H1 (cell line): ENCODE data around the gene KCNQ1. TPM values are rescaled to one million over a fixed set of nuclear protein-coding genes. Genes with fewer than 3 reads are reported as not detected.

Source experiments
- CTCF ChIA-PET: fragments of 300-600 bp; sonication (Branson Sonifier 250); formaldehyde crosslinking; loops from one replicate; lab custom pipeline; 2021; ENCODE audit not compliant: partially characterized antibody; lab: Charles Lee
- POLR2A ChIA-PET: fragments of 300-600 bp; sonication (Branson Sonifier 250); formaldehyde crosslinking; loops from one replicate; lab custom pipeline; 2021; ENCODE audit warnings: inconsistent platforms; ENCODE audit not compliant: partially characterized antibody; lab: Charles Lee
- DNase-seq, 2 experiments: peaks; one replicate each; pipeline versions ENCODE4 v3.0.0 to v3.0.0-alpha.2; 2010 to 2022; ENCODE audit warnings: low spot score in 2 of 2, low read depth in 1 of 2, mixed read lengths in 1 of 2
- FAIRE-seq: peaks from 2 replicates; lab custom pipeline; 2011; peaks lifted over from hg19 to GRCh38; lab: Jason Lieb, UNC
- H2AFZ ChIP-seq: 2 replicates; pipeline ENCODE4 v1.8.1; 2012; ENCODE audit warnings: low read length, inconsistent platforms
- H2AK5ac ChIP-seq: 2 replicates; pipeline ENCODE4 v1.6.1; 2013; ENCODE audit warnings: low read depth, low read length
- H2BK120ac ChIP-seq: replicated peaks from 2 replicates; pipeline ENCODE3; 2013; ENCODE audit warnings: low read depth, low read length, inconsistent platforms
- H2BK12ac ChIP-seq: 2 replicates; pipeline ENCODE4 v1.6.1; 2013; ENCODE audit warnings: low read depth, low read length
- H2BK15ac ChIP-seq: 2 replicates; pipeline ENCODE4 v1.6.1; 2013; ENCODE audit warnings: low read length
- H2BK20ac ChIP-seq: 2 replicates; pipeline ENCODE4 v1.6.1; 2013; ENCODE audit warnings: low read length
- H2BK5ac ChIP-seq: 2 replicates; pipeline ENCODE4 v1.6.1; 2013; ENCODE audit warnings: low read depth, low read length
- H3K14ac ChIP-seq: 2 replicates; pipeline ENCODE4 v1.6.1; 2013; ENCODE audit warnings: inconsistent platforms; ENCODE audit not compliant: insufficient read length
- H3K18ac ChIP-seq: 2 replicates; pipeline ENCODE4 v1.6.1; 2013; ENCODE audit warnings: low read length; ENCODE audit errors: extremely low read depth
- H3K23ac ChIP-seq: 2 replicates; pipeline ENCODE4 v1.6.1; 2013; ENCODE audit warnings: inconsistent platforms; ENCODE audit not compliant: insufficient read length
- H3K23me2 ChIP-seq: 2 replicates; pipeline ENCODE4 v1.6.1; 2013; ENCODE audit warnings: low read depth, low read length
- H3K27ac ChIP-seq: 2 replicates; pipeline ENCODE4 v1.6.1; 2011; ENCODE audit warnings: low read depth, low read length, inconsistent platforms
- H3K27me3 ChIP-seq, 4 experiments: replicated peaks in 1 of 4; 1 replicate in 1 of 4; 2 replicates in 3 of 4; pipeline versions ENCODE4 v1.6.1 to v1.8.1; 2011 to 2013; ENCODE audit warnings: low read length in 3 of 4, mild to moderate bottlenecking in 3 of 4, inconsistent platforms in 2 of 4, mixed read lengths in 2 of 4, moderate library complexity in 1 of 4; ENCODE audit not compliant: control insufficient read depth in 3 of 4, insufficient read depth in 3 of 4; ENCODE audit errors: extremely low read depth in 1 of 4
- H3K36me3 ChIP-seq, 4 experiments: 2 replicates each; pipeline versions ENCODE4 v1.6.1 to v1.8.1; 2011 to 2013; ENCODE audit warnings: mild to moderate bottlenecking in 4 of 4, low read length in 3 of 4, moderate library complexity in 2 of 4, control low read depth in 1 of 4, inconsistent platforms in 1 of 4; ENCODE audit not compliant: insufficient read depth in 4 of 4, control insufficient read depth in 2 of 4
- H3K4ac ChIP-seq: replicated peaks from 2 replicates; pipeline ENCODE3; 2013; ENCODE audit warnings: low read length, low read depth, mixed read lengths, inconsistent platforms; ENCODE audit not compliant: insufficient read length
- H3K4me1 ChIP-seq, 4 experiments: replicated peaks in 1 of 4; 1 replicate in 1 of 4; 2 replicates in 3 of 4; pipeline versions ENCODE4 v1.6.1 to v1.8.1; 2011 to 2013; ENCODE audit warnings: low read length in 3 of 4, inconsistent platforms in 2 of 4, mixed read lengths in 1 of 4; ENCODE audit not compliant: insufficient read depth in 4 of 4, control insufficient read depth in 3 of 4
- H3K4me2 ChIP-seq, 2 experiments: 2 replicates each; pipeline versions ENCODE4 v1.6.1 to v1.8.1; 2011 to 2013; ENCODE audit warnings: low read depth in 2 of 2, low read length in 2 of 2, control low read depth in 1 of 2, inconsistent platforms in 1 of 2, mild to moderate bottlenecking in 1 of 2; ENCODE audit not compliant: insufficient read depth in 1 of 2
- H3K4me3 ChIP-seq, 4 experiments: fragments of 200-600, 300-600 bp in 1 of 4; sonication (generic), shearing (Covaris generic), sonication (Bioruptor Twin) in 1 of 4; 2 replicates each; pipeline versions ENCODE4 v1.5.1 to v1.8.1; 2011 to 2016; ENCODE audit warnings: low read length in 4 of 4, low read depth in 3 of 4, control low read depth in 2 of 4, inconsistent platforms in 2 of 4, mild to moderate bottlenecking in 2 of 4, mixed read lengths in 1 of 4, moderate library complexity in 1 of 4; ENCODE audit not compliant: insufficient read depth in 2 of 4; ENCODE audit errors: extremely low read depth in 1 of 4
- H3K56ac ChIP-seq: replicated peaks from 2 replicates; pipeline ENCODE3; 2013; ENCODE audit warnings: low read depth, mild to moderate bottlenecking, mixed read lengths, low read length, inconsistent platforms; ENCODE audit not compliant: insufficient read length
- H3K79me1 ChIP-seq: 2 replicates; pipeline ENCODE4 v1.6.1; 2013; ENCODE audit warnings: low read depth, low read length, control low read depth
- H3K79me2 ChIP-seq, 2 experiments: 2 replicates each; pipeline versions ENCODE4 v1.6.1 to v1.8.1; 2012 to 2013; ENCODE audit warnings: low read length in 2 of 2, mild to moderate bottlenecking in 2 of 2, inconsistent platforms in 1 of 2; ENCODE audit not compliant: insufficient read depth in 2 of 2, control insufficient read depth in 1 of 2
- H3K9ac ChIP-seq, 4 experiments: replicated peaks in 1 of 4; 1 replicate in 1 of 4; 2 replicates in 3 of 4; pipeline versions ENCODE4 v1.6.1 to v1.8.1; 2011 to 2013; ENCODE audit warnings: low read depth in 3 of 4, low read length in 3 of 4, control low read depth in 2 of 4, mild to moderate bottlenecking in 2 of 4, moderate library complexity in 2 of 4, inconsistent platforms in 1 of 4; ENCODE audit errors: extremely low read depth in 1 of 4
- H3K9me3 ChIP-seq, 2 experiments: 2 replicates each; pipeline versions ENCODE4 v1.6.1 to v1.8.1; 2012 to 2013; ENCODE audit warnings: mild to moderate bottlenecking in 2 of 2, moderate library complexity in 2 of 2, control low read depth in 1 of 2, inconsistent platforms in 1 of 2, low read depth in 1 of 2, low read length in 1 of 2, mixed read lengths in 1 of 2; ENCODE audit not compliant: insufficient read depth in 2 of 2
- H4K20me1 ChIP-seq, 2 experiments: replicated peaks in 1 of 2; 2 replicates each; pipeline versions ENCODE3 to v1.8.1; 2011 to 2013; ENCODE audit warnings: inconsistent platforms in 2 of 2, low read length in 2 of 2, mild to moderate bottlenecking in 1 of 2; ENCODE audit not compliant: insufficient read depth in 2 of 2, control insufficient read depth in 1 of 2
- H4K5ac ChIP-seq: 2 replicates; pipeline ENCODE4 v1.6.1; 2013; ENCODE audit warnings: low read length, low read depth, mixed read lengths, inconsistent platforms; ENCODE audit not compliant: insufficient read length
- H4K8ac ChIP-seq: 2 replicates; pipeline ENCODE4 v1.8.0; 2013; ENCODE audit warnings: mild to moderate bottlenecking, moderate library complexity, low read length, inconsistent platforms; ENCODE audit not compliant: insufficient read depth; ENCODE audit errors: extremely low read depth
- H4K91ac ChIP-seq: replicated peaks from 2 replicates; pipeline ENCODE3; 2013; ENCODE audit warnings: low read length, mixed read lengths, inconsistent platforms; ENCODE audit not compliant: insufficient read length
- JUND ChIP-seq: IDR thresholded peaks from 2 replicates; pipeline ENCODE4 v1.6.1; 2011; ENCODE audit warnings: mild to moderate bottlenecking, improper control_type of control experiment, low read length
- WGBS, 2 experiments: shearing (Covaris generic) in 1 of 2; methylation state at CpG; one replicate each; pipeline versions ENCODE4 v1.1.6 to v1.1.7; 2013 to 2015; ENCODE audit warnings: low lambda C conversion rate in 2 of 2, mixed read lengths in 2 of 2, inconsistent platforms in 1 of 2, low coverage in 1 of 2, missing lambda C conversion rate in 1 of 2; ENCODE audit not compliant: insufficient replicate concordance in 2 of 2, insufficient coverage in 1 of 2, insufficient read length in 1 of 2; ENCODE audit errors: extremely low coverage in 1 of 2, missing lambda C conversion rate in 1 of 2; 5-methylcytosine and 5-hydroxymethylcytosine counted together
- polyA plus RNA-seq, 7 experiments: library from polyadenylated mRNA; depleted of rRNA in 3 of 7; stranded (reverse) in 5 of 7; unstranded in 2 of 7; fragments of >200 nt in 5 of 7; fragments of 200-250 nt in 2 of 7; gene quantifications; 1 replicate in 5 of 7; 2 replicates in 1 of 7; 4 replicates in 1 of 7; pipeline versions ENCODE4 v1.2.1 to v1.2.3, GENCODE V29; 2011 to 2013; ENCODE audit warnings: missing spikeins in 2 of 7, mixed read lengths in 2 of 7
- total RNA-seq: library from RNA; stranded (reverse); fragmentation: NEBNext Ultra II Directional; extraction: Animal tissue kit (Norgen Biotek cat#: 25700); gene quantifications from 2 replicates; pipeline ENCODE4 v1.2.1, GENCODE V29; 2021

KCNQ1 gene
- total and polyA plus RNA-seq, 2 of the 8 experiments (the other 6 are each of a cell fraction or from before 2014, with no cell fraction given), result 1.9 to 2.0 TPM

DNA sequence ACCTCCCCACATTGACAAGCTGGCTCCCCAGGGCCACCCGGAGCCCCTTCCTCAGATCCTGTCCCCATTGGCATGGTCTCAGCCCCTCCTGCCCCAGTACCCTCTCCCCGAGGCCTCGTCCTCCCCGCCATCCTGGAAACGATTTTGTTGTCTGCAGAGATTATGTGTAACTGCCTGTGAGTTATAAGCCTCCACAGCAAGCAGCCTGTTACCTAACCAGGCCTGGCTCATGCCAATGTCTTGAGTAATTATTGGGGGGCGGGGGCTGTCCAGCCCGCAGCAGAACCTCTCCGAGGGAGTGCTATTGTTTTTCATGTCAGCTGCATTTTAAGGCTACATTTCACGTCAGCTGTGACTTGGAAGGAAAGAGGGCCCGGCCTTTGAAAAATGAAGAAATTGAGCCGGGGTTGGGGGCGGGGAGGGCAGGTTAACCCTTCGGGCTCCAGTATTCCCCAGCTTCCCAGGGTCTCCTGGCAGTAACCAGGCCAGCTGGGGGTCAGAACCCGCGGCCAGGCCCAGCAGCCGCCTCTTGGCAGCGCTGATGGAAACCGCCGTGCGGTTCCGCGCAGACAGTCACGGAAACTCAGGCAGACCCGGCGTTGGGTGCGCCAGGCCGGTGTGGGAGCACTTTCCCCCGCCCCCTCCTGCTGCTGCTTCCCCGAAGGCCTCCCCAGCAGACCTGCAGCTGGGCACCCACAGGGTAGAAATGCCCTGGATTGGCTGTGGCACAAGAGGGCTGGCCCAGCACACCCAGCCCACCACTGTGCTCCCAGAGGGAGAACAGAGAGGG, 381.3 kb downstream of the KCNQ1 start:
- H3K23me2 ChIP-seq, result no peaks in the 10 kb centered on the region
- H3K14ac ChIP-seq, result no peak overlapping the region
- H3K27me3 ChIP-seq, result peaks cover 0 to 31% (median 18%) of the 10 kb centered on the region in 4 experiments; a peak in 6 of 7 replicates
- H3K9ac ChIP-seq, result no peak overlapping the region
- H2AFZ ChIP-seq, result no peak overlapping the region
- H4K5ac ChIP-seq, result no peak overlapping the region
- no peaks in the 10 kb centered on the region for H3K36me3 ChIP-seq
- H3K23ac ChIP-seq, result no peak overlapping the region
- DNase-seq (peak in 1 of 2 experiments; percentile 31), FAIRE-seq (no peak)
- H3K79me1 ChIP-seq, result no peaks in the 10 kb centered on the region
- H3K4me2 ChIP-seq, result peak overlapping the region in 1 of 2 experiments; percentile 35; a peak in 2 of 4 replicates
- H3K18ac ChIP-seq, result peak overlapping the region; percentile 71; the same call in 1 of the 2 replicates
- H3K9me3 ChIP-seq, result peaks cover 9 to 10% of the 10 kb centered on the region in 2 experiments
- 47% methylated on average over 27 of the region's 29 CpGs; no CpG with 5 or more reads in 1 of the 2 experiments for WGBS, 2 experiments
- ChIA-PET CTCF (interaction anchor here (0.9 to 2.0 kb wide), 2 partner anchors 11 to 66 kb away, joined by 3 to 5 read pairs; no protein-coding TSS in a partner anchor), POLR2A (interaction anchor here (1.2 kb wide), 1 partner anchor 18 kb away, joined by 3 read pairs; no protein-coding TSS in a partner anchor)
- no peak overlapping the region for H3K4ac ChIP-seq
- H4K91ac ChIP-seq, result peak overlapping the region; percentile 41
- H2BK20ac ChIP-seq, result peak overlapping the region; percentile 90; the same call in 1 of the 2 replicates
- H3K4me3 ChIP-seq, result no peak overlapping the region
- no peak overlapping the region for H2BK120ac ChIP-seq
- peak overlapping the region; percentile 84; the same call in 1 of the 2 replicates for H2BK12ac ChIP-seq
- 0 out of 2 replicates have a peak overlapping the region, but pooled peaks have one; percentile 35 for H2BK5ac ChIP-seq
- H3K27ac ChIP-seq, result no peak overlapping the region
- H4K8ac ChIP-seq, result peak overlapping the region; percentile 0; the same call in 1 of the 2 replicates
- no peaks in the 10 kb centered on the region for H3K79me2 ChIP-seq
- H3K56ac ChIP-seq, result no peak overlapping the region
- H2AK5ac ChIP-seq, result peak overlapping the region; percentile 24; the same call in 1 of the 2 replicates
- H2BK15ac ChIP-seq, result peak overlapping the region; percentile 29; the same call in 1 of the 2 replicates
- H3K4me1 ChIP-seq, result peaks cover 2 to 18% (median 8%) of the 10 kb centered on the region in 4 experiments
- H4K20me1 ChIP-seq, result no peaks in the 10 kb centered on the region
- TF ChIP-seq JUND, result 0 out of 2 replicates have a peak, but pooled peaks have one; percentile 27
